ENCODE measurements around the gene CAAP1.

GRCh38 chr9:26904671-26905070, 12.1 kb upstream of the CAAP1 start:
- TF ChIP-seq CTCF (IDR thresholded peaks at IDR 0.05 in 8 of 11, conservative IDR thresholded peaks at IDR 0.05 in 3 of 11) (no peak), POLR2A (IDR thresholded peaks at IDR 0.05) (no peak)
